ENCODE data around the gene CD9. TPM values are rescaled to one million over a fixed set of nuclear protein-coding genes. Genes with fewer than 3 reads are reported as not detected.

Gene CD9
- total RNA-seq, 4 donors from 2014 or later: 26.7 to 50.6 (median 48.4) TPM

DNA sequence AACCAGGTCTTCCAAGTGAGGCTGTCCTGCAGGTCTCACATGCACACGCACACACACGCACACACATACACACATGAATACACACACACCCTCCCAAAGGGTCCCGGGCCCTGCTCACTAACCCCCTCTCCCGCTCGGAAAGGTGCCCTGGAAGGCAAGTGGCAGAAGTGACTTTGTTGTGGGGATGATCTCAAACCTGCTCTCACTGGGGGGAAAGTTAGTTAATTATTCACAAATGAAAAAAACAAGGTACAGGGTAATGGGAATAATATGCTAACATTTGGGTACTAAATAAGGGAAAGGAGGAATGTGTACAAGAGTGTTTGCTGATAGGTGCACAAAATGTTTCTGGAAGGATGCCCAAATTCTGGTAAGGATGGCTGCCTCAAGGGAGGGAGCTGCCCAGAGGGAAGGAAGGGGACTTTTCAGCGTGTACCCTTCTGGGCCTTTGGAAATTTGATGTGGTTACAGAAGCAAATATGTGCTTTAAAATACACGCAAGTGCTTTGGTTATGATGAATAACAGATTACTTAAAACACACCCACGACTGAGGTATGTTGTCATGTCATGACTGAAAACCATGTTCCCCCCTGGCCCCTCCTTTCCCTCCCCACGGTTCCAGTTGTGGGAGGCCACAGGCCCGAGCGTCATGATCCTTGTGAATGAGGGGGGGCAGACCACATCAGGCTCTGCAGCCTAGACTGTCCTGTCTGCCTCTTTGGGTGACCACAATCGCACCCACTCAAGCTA lies 66.9 kb downstream of the CD9 start:
- DNase-seq: no peak
- no peaks in the 10 kb centered on the region for H3K27me3 ChIP-seq
- intact Hi-C loops (cut with DNase I; ENCODE audit: low total_unique reads): no loop called here
- no peak overlapping the region for H3K4me3 ChIP-seq
- no peaks in the 10 kb centered on the region for H3K9me3 ChIP-seq
- no peak overlapping the region for H3K27ac ChIP-seq
- no peaks in the 10 kb centered on the region for H3K36me3 ChIP-seq
- H3K4me1 ChIP-seq: peaks cover 0 to 4% of the 10 kb centered on the region in 2 donors
- ATAC-seq: no peak
- in situ Hi-C loops (cut with MboI; ENCODE audit: low sequenced_read_pairs in 4 of 4): no loop called here
- TF ChIP-seq POLR2A (IDR thresholded peaks at IDR 0.05): no peak
- TF ChIP-seq, protein P1, sequence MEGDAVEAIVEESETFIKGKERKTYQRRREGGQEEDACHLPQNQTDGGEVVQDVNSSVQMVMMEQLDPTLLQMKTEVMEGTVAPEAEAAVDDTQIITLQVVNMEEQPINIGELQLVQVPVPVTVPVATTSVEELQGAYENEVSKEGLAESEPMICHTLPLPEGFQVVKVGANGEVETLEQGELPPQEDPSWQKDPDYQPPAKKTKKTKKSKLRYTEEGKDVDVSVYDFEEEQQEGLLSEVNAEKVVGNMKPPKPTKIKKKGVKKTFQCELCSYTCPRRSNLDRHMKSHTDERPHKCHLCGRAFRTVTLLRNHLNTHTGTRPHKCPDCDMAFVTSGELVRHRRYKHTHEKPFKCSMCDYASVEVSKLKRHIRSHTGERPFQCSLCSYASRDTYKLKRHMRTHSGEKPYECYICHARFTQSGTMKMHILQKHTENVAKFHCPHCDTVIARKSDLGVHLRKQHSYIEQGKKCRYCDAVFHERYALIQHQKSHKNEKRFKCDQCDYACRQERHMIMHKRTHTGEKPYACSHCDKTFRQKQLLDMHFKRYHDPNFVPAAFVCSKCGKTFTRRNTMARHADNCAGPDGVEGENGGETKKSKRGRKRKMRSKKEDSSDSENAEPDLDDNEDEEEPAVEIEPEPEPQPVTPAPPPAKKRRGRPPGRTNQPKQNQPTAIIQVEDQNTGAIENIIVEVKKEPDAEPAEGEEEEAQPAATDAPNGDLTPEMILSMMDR (IDR thresholded peaks at IDR 0.05 in 4 of 5, conservative IDR thresholded peaks at IDR 0.05 in 1 of 5): no peak

DNA sequence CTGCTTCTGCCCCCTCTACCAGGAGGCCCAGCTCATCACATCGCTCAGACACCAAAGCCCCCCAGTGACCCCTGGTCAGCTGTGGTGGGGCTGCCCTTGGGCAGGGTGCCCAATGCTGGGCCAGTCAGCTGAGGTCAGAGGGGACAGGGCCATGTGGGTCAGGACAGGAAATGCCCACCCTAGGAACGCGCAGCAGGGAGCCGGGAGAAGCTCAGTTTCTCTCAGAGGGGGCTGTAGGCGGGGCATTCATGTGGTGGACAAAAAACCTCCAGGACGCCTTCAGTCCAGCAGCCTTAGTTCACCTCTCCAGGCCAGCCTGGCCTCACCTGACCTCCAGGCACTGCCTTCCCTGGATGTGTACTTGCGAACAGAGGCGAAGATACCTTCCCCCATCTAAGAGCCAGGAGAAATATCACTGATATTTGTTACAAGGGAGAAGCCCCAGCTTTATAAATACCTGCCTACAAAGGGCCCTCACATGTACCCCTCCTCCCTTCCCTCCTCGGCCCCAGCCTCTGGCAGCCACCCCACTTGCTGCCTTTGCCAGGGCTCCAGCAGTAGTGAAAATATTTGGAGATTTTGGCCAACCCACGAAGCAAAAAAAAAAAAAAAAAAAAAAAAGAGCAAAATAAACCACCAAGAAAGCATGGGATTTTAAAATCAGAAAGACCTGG lies 68.4 kb downstream of the CD9 start:
- no peaks in the 10 kb centered on the region for H3K36me3 ChIP-seq
- in situ Hi-C loops (cut with MboI; ENCODE audit: low sequenced_read_pairs in 4 of 4): no loop called here
- peaks cover 11 to 18% of the 10 kb centered on the region in 2 donors for H3K4me1 ChIP-seq
- TF ChIP-seq, protein P1 (IDR thresholded peaks at IDR 0.05 in 4 of 5, conservative IDR thresholded peaks at IDR 0.05 in 1 of 5): no peak
- TF ChIP-seq POLR2A (IDR thresholded peaks at IDR 0.05): no peak
- H3K27me3 ChIP-seq: no peaks in the 10 kb centered on the region
- H3K27ac ChIP-seq: no peak overlapping the region
- intact Hi-C loops (cut with DNase I; ENCODE audit: low total_unique reads): no loop called here
- DNase-seq (no peak), ATAC-seq (no peak)
- H3K4me3 ChIP-seq: no peak overlapping the region
- H3K9me3 ChIP-seq: no peaks in the 10 kb centered on the region

DNA sequence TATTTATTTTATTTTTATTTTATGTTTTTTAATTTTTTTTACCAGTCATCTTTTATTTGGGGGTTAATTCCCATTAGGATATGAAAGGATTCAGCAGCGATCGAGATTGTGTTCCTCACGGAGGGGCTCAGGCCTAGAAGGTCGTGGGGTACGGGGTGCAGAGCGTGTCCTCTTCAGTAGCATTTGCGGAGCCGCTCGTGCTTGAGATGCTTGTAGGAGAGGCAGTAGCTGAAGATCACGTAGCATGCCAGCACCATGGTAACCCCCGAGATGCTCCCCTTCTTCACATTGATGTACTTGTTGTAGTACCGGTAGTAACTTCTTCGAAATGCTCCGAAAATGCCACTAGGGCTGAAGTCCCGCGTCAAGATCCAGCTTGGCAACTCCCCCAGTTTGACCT lies 69.8 kb downstream of the CD9 start:
- no peaks in the 10 kb centered on the region for H3K9me3 ChIP-seq
- H3K27ac ChIP-seq: no peak overlapping the region
- no peak overlapping the region for H3K4me3 ChIP-seq
- in situ Hi-C loops (cut with MboI; ENCODE audit: low sequenced_read_pairs in 4 of 4): no loop called here
- intact Hi-C loops (cut with DNase I; ENCODE audit: low total_unique reads): no loop called here
- TF ChIP-seq, protein P1 (IDR thresholded peaks at IDR 0.05 in 4 of 5, conservative IDR thresholded peaks at IDR 0.05 in 1 of 5): no peak
- TF ChIP-seq POLR2A (IDR thresholded peaks at IDR 0.05): no peak
- no peaks in the 10 kb centered on the region for H3K27me3 ChIP-seq
- DNase-seq (no peak), ATAC-seq (no peak)
- H3K36me3 ChIP-seq: no peaks in the 10 kb centered on the region
- H3K4me1 ChIP-seq: peaks cover 17 to 21% of the 10 kb centered on the region in 2 donors

DNA sequence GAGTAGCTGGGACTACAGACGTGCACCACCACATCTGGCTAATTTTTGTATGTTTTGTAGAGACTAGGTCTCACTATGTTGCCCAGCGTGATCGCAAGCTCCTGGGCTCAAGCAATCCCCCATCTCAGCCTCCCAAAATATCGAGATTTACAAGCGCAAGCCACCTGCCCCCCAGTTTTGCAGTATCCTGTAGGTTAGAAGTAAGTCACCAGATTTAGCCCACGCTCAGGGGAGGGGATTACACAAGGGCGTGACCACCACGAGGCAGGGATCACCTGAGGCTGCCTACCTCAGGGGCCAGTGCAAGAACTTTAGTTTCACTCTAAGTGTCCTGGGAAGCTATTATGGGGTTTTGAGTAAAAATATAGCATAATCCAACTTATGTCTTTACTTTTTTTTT lies 71.1 kb downstream of the CD9 start:
- H3K27ac ChIP-seq: no peak overlapping the region
- no peaks in the 10 kb centered on the region for H3K36me3 ChIP-seq
- peaks cover 17 to 21% of the 10 kb centered on the region in 2 donors for H3K4me1 ChIP-seq
- H3K27me3 ChIP-seq: no peaks in the 10 kb centered on the region
- no peak overlapping the region for H3K4me3 ChIP-seq
- H3K9me3 ChIP-seq: no peaks in the 10 kb centered on the region
- ATAC-seq (no peak), DNase-seq (no peak)
- in situ Hi-C loops (cut with MboI; ENCODE audit: low sequenced_read_pairs in 4 of 4) (no loop called here), intact Hi-C loops (cut with DNase I; ENCODE audit: low total_unique reads) (no loop called here)
- no peak for TF ChIP-seq POLR2A (IDR thresholded peaks at IDR 0.05)
- TF ChIP-seq, protein P1 (IDR thresholded peaks at IDR 0.05 in 4 of 5, conservative IDR thresholded peaks at IDR 0.05 in 1 of 5): no peak

Measured in gastrocnemius medialis (tissue), 4 donors.